Keratinocyte (primary cell): Measurements from ENCODE around the gene PLD1. TPM values are rescaled to one million over a fixed set of nuclear protein-coding genes. Genes with fewer than 3 reads are reported as not detected.

Experiments used
- DNase-seq: peaks from one replicate; pipeline ENCODE4 v3.0.0-alpha.2; 2011; ENCODE audit warnings: low read depth, missing footprints, low spot score
- FAIRE-seq: peaks from 2 replicates; lab custom pipeline; 2011; peaks lifted over from hg19 to GRCh38; lab: Jason Lieb, UNC
- H2AFZ ChIP-seq: 2 replicates; pipeline ENCODE4 v1.6.0; 2012; ENCODE audit warnings: low read length, control low read depth, inconsistent platforms; ENCODE audit not compliant: control insufficient read depth
- H3K27ac ChIP-seq: 2 replicates; pipeline ENCODE4 v1.5.1; 2011; ENCODE audit warnings: low read length; ENCODE audit not compliant: control insufficient read depth, insufficient read depth
- H3K27me3 ChIP-seq: 3 replicates; pipeline ENCODE4 v1.6.0; 2011; ENCODE audit warnings: low read length; ENCODE audit not compliant: control insufficient read depth, insufficient read depth; ENCODE audit errors: extremely low read depth
- H3K36me3 ChIP-seq, 2 experiments: 2 replicates in 1 of 2; 3 replicates in 1 of 2; pipeline ENCODE4 v1.5.1; 2011; ENCODE audit warnings: low read length in 2 of 2, mild to moderate bottlenecking in 1 of 2; ENCODE audit not compliant: control insufficient read depth in 2 of 2, insufficient read depth in 2 of 2; ENCODE audit errors: extremely low read depth in 1 of 2
- H3K4me1 ChIP-seq: 3 replicates; pipeline ENCODE4 v1.5.1; 2011; ENCODE audit warnings: low read length; ENCODE audit not compliant: control insufficient read depth, insufficient read depth; ENCODE audit errors: extremely low read depth
- H3K4me2 ChIP-seq: 3 replicates; pipeline ENCODE4 v1.6.0; 2011; ENCODE audit warnings: low read depth, low read length; ENCODE audit not compliant: control insufficient read depth, insufficient read depth; ENCODE audit errors: extremely low read depth
- H3K4me3 ChIP-seq, 3 experiments: fragments of 200-600 bp in 1 of 3; sonication (generic) in 1 of 3; 2 replicates in 2 of 3; 3 replicates in 1 of 3; pipeline ENCODE4 v1.5.1; 2011 to 2016; ENCODE audit warnings: low read length in 3 of 3, mild to moderate bottlenecking in 3 of 3, control low read depth in 2 of 3, inconsistent platforms in 1 of 3, low read depth in 1 of 3, mixed read lengths in 1 of 3, mixed run types in 1 of 3, moderate library complexity in 1 of 3; ENCODE audit not compliant: control insufficient read depth in 2 of 3, insufficient read depth in 2 of 3; ENCODE audit errors: extremely low read depth in 1 of 3
- H3K79me2 ChIP-seq: 2 replicates; pipeline ENCODE4 v1.6.0; 2012; ENCODE audit warnings: low read length; ENCODE audit not compliant: control insufficient read depth, insufficient read depth
- H3K9ac ChIP-seq: 3 replicates; pipeline ENCODE4 v1.6.0; 2011; ENCODE audit warnings: low read length; ENCODE audit not compliant: control insufficient read depth, insufficient read depth; ENCODE audit errors: extremely low read depth
- H3K9me1 ChIP-seq: 3 replicates; pipeline ENCODE4 v1.6.0; 2011; ENCODE audit warnings: low read length; ENCODE audit not compliant: control insufficient read depth, insufficient read depth; ENCODE audit errors: extremely low read depth
- H3K9me3 ChIP-seq: 2 replicates; pipeline ENCODE4 v1.5.1; 2012; ENCODE audit warnings: low read depth, low read length; ENCODE audit not compliant: control insufficient read depth
- H4K20me1 ChIP-seq: 3 replicates; pipeline ENCODE4 v1.6.0; 2011; ENCODE audit warnings: low read length; ENCODE audit not compliant: control insufficient read depth, insufficient read depth; ENCODE audit errors: extremely low read depth
- EZH2 ChIP-seq: IDR thresholded peaks from one replicate; pipeline ENCODE4 v1.6.1; 2012; ENCODE audit warnings: inconsistent platforms, mild to moderate bottlenecking, low read length, moderate library complexity
- dilution Hi-C: fragments of 300-500 bp; cut with MboI; formaldehyde crosslinking; loops from one replicate; pipeline ENCODE4 v1.7.0; 2020; ENCODE audit warnings: low sequenced_read_pairs; ENCODE audit not compliant: extremely low pct_ligation_motif_present
- polyA plus RNA-seq, 5 experiments: library from polyadenylated mRNA; depleted of rRNA in 3 of 5; stranded (reverse) in 3 of 5; stranded (forward) in 1 of 5; unstranded in 1 of 5; fragments of >200 nt; gene quantifications; 1 replicate in 1 of 5; 2 replicates in 3 of 5; 3 replicates in 1 of 5; pipeline versions ENCODE4 v1.2.1 to v1.2.3, GENCODE V29; 2011 to 2012; ENCODE audit warnings: missing spikeins in 2 of 5, low read depth in 1 of 5, low replicate concordance in 1 of 5
- TF ChIP-seq, protein P1 (sequence below), 3 experiments: IDR thresholded peaks in 1 of 3; conservative IDR thresholded peaks in 1 of 3; optimal IDR thresholded peaks in 1 of 3; 2 replicates in 2 of 3; 3 replicates in 1 of 3; pipeline versions ENCODE3 to v1.5.1; 2011; ENCODE audit warnings: low read length in 3 of 3, mild to moderate bottlenecking in 3 of 3, moderate library complexity in 2 of 3, control low read depth in 1 of 3, inconsistent platforms in 1 of 3; ENCODE audit not compliant: insufficient read depth in 2 of 3; ENCODE audit errors: extremely low read depth in 1 of 3

PLD1 gene
- polyA plus RNA-seq, 1 donor (not counting 4 experiments of a cell fraction or from before 2014, with no cell fraction given) = 14.7 TPM

- Histone ChIP-seq H3K27ac (no peak overlapping the region), H3K79me2 (no peaks in the 10 kb centered on the region), H3K4me3 (no peak overlapping the region), H3K4me1 (no peaks in the 10 kb centered on the region), H4K20me1 (no peaks in the 10 kb centered on the region), H2AFZ (no peak overlapping the region), H3K9me1 (no peaks in the 10 kb centered on the region), H3K9me3 (no peaks in the 10 kb centered on the region), H3K9ac (no peak overlapping the region), H3K27me3 (no peaks in the 10 kb centered on the region), H3K4me2 (no peak overlapping the region), H3K36me3 (no peaks in the 10 kb centered on the region)
- TF ChIP-seq EZH2 = no peak
- TF ChIP-seq, protein P1, sequence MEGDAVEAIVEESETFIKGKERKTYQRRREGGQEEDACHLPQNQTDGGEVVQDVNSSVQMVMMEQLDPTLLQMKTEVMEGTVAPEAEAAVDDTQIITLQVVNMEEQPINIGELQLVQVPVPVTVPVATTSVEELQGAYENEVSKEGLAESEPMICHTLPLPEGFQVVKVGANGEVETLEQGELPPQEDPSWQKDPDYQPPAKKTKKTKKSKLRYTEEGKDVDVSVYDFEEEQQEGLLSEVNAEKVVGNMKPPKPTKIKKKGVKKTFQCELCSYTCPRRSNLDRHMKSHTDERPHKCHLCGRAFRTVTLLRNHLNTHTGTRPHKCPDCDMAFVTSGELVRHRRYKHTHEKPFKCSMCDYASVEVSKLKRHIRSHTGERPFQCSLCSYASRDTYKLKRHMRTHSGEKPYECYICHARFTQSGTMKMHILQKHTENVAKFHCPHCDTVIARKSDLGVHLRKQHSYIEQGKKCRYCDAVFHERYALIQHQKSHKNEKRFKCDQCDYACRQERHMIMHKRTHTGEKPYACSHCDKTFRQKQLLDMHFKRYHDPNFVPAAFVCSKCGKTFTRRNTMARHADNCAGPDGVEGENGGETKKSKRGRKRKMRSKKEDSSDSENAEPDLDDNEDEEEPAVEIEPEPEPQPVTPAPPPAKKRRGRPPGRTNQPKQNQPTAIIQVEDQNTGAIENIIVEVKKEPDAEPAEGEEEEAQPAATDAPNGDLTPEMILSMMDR (optimal IDR thresholded peaks at IDR 0.05 in 1 of 3, IDR thresholded peaks at IDR 0.05 in 1 of 3, conservative IDR thresholded peaks at IDR 0.05 in 1 of 3; ENCODE audit: extremely low read depth in 1 of 3, insufficient read depth in 2 of 3, low read length in 3 of 3) = no peak
- FAIRE-seq = no peak
- dilution Hi-C loops = no loop called here
- no peak for DNase-seq
Measured at GRCh38 chr3:171688002-171688401, 122.3 kb downstream of the PLD1 start.

DNA sequence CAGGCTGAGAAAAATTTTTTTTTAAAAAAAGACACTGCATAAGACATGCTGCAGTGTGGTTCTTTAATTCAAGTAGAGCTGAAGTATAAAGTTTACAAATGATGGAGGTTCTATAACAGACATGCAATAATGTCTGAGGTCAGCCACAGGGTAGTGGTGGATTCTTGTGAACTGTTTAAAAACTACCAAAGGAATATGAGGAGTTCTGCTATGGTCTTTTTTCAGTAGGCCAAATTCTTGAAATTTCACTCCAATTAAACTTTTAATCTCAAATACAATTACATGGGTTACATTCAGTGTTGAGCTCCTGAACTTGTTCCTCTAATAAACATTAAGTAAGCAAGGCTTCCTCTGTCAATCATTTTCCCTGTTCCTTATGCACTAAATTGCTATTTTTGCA lies 122.7 kb downstream of the PLD1 start:
- TF ChIP-seq EZH2 = no peak
- TF ChIP-seq, protein P1 (optimal IDR thresholded peaks at IDR 0.05 in 1 of 3, IDR thresholded peaks at IDR 0.05 in 1 of 3, conservative IDR thresholded peaks at IDR 0.05 in 1 of 3; ENCODE audit: extremely low read depth in 1 of 3, insufficient read depth in 2 of 3, low read length in 3 of 3) = no peak
- Histone ChIP-seq H3K4me3 (no peak overlapping the region), H3K79me2 (no peaks in the 10 kb centered on the region), H3K36me3 (no peaks in the 10 kb centered on the region), H3K27me3 (no peaks in the 10 kb centered on the region), H2AFZ (no peak overlapping the region), H3K27ac (no peak overlapping the region), H3K9me3 (no peaks in the 10 kb centered on the region), H3K9ac (no peak overlapping the region), H3K4me1 (no peaks in the 10 kb centered on the region), H3K9me1 (no peaks in the 10 kb centered on the region), H4K20me1 (no peaks in the 10 kb centered on the region), H3K4me2 (no peak overlapping the region)
- no peak for DNase-seq
- dilution Hi-C loops = no loop called here
- FAIRE-seq = no peak
